ENCODE data around the gene HECTD4.
"Not testable (repeated sequence)": the region's sequence is repeated elsewhere in the genome, so short reads cannot be mapped to it uniquely, and the experiment has no call there.

Gene HECTD4

DNA sequence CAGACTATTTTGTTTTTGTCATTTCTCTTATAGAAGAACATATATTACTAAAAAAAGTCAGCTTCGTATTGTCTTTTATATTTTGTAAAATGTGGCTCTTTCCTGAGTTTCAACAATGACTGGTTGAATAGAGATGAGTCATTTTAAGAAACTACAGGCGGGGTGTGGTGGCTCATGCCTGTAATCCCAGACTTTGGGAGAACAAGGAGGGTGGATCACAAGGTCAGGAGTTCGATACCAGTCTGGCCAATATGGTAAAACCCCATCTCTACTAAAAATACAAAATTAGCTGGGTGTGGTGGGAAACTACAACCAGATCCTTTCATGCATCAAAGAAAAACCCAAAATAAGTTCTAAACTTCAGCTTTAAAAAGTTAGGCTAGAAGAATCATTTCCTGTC, 28.8 kb downstream of the HECTD4 start:
- no peak for TF ChIP-seq CTCF (IDR thresholded peaks at IDR 0.05; ENCODE audit: low read depth, low read length)
- peak; percentile 8 to 69 for DNase-seq (ENCODE audit: low read depth in 2 of 2)
- H3K4me3 ChIP-seq (replicated peaks in 1 of 2; ENCODE audit: low read depth in 2 of 2, low read length in 2 of 2) = no peak overlapping the region

GRCh38 chr12:112352921-112353320, 29.3 kb downstream of the HECTD4 start:
- TF ChIP-seq CTCF (IDR thresholded peaks at IDR 0.05; ENCODE audit: low read depth, low read length) = no peak
- no peak overlapping the region for H3K4me3 ChIP-seq (replicated peaks in 1 of 2; ENCODE audit: low read depth in 2 of 2, low read length in 2 of 2)

DNA sequence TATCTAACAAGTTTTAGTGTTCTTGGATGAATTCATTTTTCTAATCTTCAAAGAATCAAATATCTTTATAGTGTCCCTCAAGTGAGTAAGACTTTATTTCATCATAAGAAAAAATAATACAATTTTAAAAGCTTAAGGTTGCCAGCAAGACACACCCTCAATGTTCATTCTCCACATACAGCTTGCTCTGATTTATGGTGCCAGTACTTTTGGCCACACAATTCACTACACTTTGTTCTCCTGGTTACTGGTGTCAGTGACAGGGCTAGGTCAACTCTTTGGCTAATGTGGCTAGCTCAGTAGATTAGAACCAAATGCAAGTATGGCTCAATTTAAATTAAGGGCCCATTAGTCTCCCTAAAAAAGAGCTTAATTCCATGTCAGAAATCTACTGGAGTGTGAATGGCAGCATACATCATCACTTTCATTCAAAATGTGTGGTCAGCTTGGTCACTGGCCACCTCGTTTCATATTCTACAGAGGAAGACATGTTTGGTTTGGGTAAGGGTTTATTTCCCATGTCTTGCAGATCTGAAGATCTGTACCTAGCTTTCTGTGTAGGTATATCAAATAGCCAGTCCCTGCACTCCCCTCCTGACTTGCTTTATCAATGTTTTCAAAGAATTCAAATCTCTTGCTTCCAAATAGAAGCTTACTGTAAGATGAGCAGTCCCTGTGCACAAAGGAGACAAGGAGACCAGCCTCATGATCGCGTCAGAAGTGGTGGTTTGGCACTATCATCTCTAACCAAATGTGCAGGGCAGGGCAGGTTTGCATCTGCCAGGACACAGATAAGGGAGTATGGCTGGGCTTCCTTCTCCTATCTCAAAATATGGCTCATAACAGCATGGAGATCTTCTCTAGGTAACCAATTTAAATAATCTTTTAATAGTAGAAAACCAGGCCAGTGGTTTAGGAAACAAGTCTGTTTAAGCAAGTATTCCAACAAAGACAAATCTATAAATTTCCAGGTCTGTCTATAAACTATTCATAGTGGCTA, 31.3 kb downstream of the HECTD4 start:
- DNase-seq (ENCODE audit: low read depth in 2 of 2) = peak in 1 of 2 donors; percentile 16
- TF ChIP-seq CTCF (IDR thresholded peaks at IDR 0.05; ENCODE audit: low read depth, low read length) = no peak
- H3K4me3 ChIP-seq (replicated peaks in 1 of 2; ENCODE audit: low read depth in 2 of 2, low read length in 2 of 2) = no peak overlapping the region

More at GRCh38 chr12:112352921-112353320, 29.3 kb downstream of the HECTD4 start:
- peak; percentile 8 to 35 for DNase-seq (ENCODE audit: low read depth in 2 of 2)

- peak in 1 of 2 donors; percentile 21 for DNase-seq (ENCODE audit: low read depth in 2 of 2)
- TF ChIP-seq CTCF (IDR thresholded peaks at IDR 0.05; ENCODE audit: low read depth, low read length) = no peak
- H3K4me3 ChIP-seq (replicated peaks in 1 of 2; ENCODE audit: low read depth in 2 of 2, low read length in 2 of 2) = no peak overlapping the region
These were observed 32.8 kb downstream of the HECTD4 start for GRCh38 chr12:112349431-112349830.

GRCh38 chr12:112348926-112349325, 33.3 kb downstream of the HECTD4 start:
- not testable (repeated sequence) for DNase-seq (ENCODE audit: low read depth in 2 of 2); H3K4me3 ChIP-seq (replicated peaks in 1 of 2; ENCODE audit: low read depth in 2 of 2, low read length in 2 of 2)

GRCh38 chr12:112347581-112347982, 34.6 kb downstream of the HECTD4 start:
- peak; percentile 42 to 81 for DNase-seq (ENCODE audit: low read depth in 2 of 2)
- TF ChIP-seq CTCF (IDR thresholded peaks at IDR 0.05; ENCODE audit: low read depth, low read length) = no peak
- no peak overlapping the region for H3K4me3 ChIP-seq (replicated peaks in 1 of 2; ENCODE audit: low read depth in 2 of 2, low read length in 2 of 2)

DNA sequence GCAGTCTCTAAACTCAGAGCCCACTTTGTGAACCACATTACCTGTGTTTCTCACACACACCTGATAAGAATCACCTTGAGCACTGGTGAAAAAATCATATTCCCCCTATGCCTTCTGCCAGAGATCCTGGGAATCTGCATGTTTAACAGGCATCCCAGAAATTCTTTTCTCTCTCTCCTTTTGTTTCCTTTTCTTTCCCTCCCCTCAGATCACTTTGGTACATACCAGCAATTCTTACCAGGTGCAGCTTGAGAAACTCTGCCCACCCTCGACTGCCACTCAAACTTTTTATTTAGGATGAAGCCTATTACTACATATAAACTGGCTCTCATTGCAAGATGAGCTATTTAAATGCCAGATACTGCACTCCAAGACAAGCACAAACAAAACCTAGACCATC, 36.0 kb downstream of the HECTD4 start:
- H3K4me3 ChIP-seq (replicated peaks in 1 of 2; ENCODE audit: low read depth in 2 of 2, low read length in 2 of 2) = no peak overlapping the region
- no peak for DNase-seq (ENCODE audit: low read depth in 2 of 2)
- no peak for TF ChIP-seq CTCF (IDR thresholded peaks at IDR 0.05; ENCODE audit: low read depth, low read length)
